Kidney glomerular epithelial cell (primary cell): ENCODE data around the gene GPC5.
"Not testable (repeated sequence)": the region's sequence is repeated elsewhere in the genome, so short reads cannot be mapped to it uniquely, and the experiment has no call there.

Experiments used
- DNase-seq: peaks from one replicate; lab custom pipeline; 2025; lab: John Stamatoyannopoulos, UW

Gene GPC5

DNA sequence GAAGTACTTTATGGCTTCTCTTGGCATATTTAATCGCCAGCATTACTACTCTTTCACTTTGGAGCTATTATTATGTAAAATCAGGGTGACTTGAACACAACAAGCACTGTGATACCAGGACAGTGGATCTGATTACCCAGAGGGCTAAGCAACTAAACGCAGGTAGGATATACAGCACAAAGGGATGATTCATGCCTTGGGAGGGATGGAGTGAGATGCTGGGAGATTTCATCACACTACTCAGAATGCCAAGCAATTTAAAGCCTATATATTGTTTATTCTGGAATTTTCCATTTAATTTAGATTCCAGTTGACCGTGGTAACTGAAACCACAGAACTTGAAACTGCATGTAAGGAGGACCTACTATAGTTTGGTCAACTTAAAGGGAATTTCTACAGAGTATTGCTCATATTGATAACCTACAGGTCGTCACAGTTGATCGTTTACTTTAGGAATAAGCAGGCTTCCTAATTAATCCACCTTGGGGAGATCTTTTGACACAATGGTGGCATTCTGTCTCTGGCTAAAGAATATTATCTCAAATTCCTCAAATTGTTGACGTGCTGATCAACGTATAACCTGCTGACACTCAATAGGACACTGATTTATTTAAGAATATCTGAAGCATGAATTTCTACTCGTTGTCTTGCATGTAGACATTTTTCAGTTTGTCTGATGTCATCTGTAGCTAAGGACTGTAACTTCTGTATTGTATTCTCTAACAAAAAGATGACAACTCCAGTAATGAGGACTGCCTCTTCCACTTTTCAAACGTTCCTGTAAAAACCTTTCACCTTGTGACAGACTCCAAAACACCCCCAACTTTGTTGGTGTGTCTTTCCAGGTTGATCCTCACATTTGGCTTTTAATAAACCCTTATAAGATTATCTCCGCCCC is 254.2 kb downstream of the GPC5 start:
- no peak for DNase-seq

DNA sequence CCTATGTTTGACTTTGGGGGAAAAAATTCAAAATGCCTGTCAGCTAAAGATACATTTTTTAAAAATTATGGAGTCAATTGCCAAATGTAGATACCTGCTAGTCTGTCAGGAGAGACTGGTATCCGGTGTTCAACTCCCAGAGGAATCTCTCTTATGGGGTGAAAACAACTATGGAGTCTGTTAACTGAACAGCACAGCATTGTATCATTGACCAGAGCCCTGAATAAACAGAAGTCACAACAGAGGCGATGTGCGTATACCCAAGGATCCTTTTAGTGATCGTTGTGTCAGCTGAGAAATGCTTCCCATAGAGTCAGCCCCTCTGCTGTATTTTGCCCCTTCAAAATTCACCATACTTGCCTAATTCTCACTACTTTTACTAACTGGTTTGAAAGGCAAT is 257.3 kb downstream of the GPC5 start:
- DNase-seq = no peak

DNA sequence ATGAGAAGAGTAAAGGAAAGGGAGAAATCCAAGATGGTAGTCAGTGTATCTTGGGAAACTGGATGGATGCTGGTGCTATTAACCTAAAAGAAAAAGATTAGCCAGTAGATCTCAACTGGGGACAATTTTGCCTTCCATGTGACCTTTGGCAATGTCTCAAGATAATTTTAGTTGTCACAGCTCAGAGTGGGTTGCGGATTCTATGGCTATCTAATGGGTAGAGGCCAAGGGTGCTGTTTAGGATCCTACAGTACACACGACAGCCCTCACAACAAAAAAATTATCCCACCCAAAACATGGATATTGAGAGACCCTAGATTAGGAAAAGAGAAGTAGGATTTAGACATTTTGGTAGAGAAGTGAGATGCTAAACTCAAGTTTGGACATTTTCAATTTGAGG is 258.9 kb downstream of the GPC5 start:
- DNase-seq = no peak

DNA sequence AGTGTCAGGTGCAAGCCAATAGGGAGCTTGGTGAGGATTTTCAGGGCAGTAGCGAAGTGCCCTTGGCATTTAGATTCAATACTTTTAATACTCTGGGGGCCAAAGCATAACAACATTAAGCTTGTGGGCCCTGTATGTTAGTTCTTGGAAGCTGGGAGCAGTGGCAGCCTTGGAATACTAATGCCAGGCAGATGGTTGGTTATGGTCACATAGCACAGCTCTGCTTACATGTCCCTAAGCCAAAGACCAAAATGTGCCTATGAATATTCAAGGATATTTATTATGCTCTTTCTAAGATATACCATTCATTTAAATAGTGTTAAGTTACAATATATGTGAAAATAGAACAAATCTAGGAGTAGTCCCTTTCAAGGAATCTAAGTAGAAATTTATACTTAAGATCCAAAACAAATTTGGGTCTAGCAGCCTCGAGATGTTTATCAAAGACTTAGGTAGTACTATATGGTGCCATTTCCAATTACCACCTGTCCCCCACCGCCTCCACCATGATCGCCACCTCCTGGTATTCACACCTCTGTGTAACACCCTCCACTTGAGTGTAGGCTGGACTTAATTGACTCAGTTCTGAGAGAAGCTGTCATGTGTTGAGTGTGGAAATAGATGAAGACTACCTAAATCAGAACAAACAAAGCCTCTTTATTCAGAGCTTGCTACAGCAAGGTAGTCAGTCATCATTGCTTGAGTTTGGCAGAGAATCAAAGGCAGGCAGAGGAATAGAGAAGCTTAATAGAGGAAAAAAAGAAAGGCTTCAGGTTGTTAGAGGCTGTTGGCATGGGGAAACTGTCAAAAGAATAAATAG is 261.0 kb downstream of the GPC5 start:
- DNase-seq = no peak

DNA sequence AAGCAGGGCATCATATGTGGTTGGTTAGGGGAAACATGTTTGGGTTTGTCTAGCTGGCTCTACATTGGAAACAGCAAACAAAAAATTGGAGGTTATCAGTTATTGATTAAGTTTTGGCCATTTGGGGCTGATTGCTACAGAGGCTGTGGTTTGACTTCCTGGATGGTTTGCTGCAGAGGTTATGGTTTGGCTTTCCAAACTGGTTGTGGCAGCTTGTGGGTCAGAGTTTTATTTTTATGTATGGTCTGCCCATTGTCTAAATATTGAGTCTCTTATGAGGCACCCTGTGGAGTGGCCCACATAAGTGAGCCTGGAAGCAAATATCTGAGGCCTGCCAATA is 261.6 kb downstream of the GPC5 start:
- DNase-seq = no peak

DNA sequence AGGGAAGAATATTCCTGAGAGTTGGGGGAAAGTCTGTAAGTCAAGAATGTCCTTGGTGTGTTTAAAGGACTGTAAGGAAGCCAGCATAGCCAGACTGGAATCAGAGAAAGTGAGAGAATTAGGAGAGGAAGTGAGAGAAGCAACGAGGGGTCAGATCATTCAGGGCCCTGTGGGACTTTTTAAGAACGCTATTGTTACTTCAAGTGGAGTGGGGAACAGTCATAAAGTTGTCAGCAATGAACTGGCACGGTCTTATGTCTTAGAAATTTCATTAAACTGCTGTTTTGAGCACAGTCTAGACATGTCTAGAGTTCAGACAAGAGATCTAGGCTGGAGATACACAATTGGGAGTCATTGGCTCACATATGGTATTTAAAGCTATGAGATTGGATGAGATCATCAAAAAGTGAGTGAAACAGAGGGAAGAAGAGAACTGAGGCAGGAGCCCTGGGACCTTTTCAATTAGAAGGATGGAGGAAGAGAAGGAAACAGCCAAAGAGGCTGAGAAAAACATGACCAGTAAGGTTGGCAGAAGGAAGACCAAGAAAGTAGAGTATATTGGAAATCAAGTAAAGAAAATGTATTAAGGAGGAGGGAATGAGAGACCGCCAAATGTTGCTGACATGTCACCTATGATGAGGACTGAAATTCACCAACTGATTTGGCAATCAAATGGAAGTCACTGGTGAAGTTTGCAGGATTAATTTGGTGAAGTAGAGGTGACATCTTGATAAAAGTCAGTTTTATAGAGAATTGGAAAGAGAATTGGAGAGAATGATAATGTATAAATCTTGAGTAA is 263.5 kb downstream of the GPC5 start:
- DNase-seq = no peak

DNA sequence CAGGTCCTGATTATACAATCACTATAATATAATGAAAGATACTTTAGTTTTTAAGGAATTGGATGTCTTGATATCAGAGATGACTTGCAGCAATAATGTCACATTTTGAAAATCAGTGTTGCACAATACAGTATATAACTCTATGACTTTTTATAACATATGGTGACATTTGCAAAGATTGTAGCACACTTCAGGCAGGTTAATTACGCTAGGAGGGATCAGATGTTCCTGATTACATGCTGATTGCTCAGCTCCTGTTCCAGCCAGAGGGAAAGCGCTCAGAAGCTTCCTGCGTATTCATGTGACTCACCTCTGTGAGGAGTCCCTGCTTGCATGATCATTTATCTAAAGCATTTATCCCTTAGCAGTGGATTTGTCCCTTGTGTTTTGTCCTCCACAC is 265.6 kb downstream of the GPC5 start:
- no peak for DNase-seq

DNA sequence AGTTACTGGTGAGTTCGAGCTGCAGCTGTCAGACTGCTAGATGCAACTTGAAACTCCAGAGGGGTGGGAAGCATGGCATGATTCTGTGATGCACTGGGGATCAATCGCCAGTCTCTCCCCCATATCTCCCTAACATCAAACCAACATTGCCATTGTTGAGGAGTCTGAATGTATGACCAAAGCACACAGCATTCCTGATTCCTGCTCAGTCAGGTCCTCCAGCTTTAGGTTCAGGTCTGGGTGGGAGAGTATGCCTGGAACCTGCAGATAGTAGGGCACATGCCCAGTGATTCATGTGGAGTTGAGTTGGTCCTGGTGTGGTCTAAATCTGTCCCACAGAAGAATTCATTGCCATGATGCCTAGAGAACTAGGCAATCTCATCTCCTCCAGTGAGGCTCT is 269.1 kb downstream of the GPC5 start:
- DNase-seq = no peak

DNA sequence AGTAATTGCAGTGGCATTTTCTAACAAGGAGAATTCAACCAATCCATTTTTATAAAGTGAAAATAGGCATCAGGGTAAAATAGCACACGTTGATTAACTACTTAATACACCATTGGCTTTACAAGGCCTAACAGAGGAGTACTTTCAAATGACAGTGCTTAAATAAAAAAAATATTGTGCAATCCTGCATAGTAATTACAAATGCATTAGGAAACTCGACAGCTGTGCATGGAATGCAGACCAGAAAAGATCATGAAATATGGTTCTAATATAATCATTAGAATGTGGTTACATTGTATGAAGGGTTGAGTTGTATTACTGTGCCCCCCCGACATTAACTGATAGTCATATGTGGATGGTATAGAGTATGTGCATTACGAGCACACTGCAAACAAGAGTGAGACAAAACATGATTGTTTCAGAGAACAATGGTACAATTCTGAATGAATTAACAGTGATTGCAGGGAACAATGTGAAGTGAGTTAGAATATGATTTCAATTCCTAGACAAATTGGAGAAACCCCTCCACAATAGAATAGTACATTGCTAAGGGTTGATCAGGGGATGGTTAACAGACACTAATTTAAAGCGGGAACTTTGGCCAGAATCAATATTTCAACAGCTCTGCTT is 270.6 kb downstream of the GPC5 start:
- DNase-seq = no peak

DNA sequence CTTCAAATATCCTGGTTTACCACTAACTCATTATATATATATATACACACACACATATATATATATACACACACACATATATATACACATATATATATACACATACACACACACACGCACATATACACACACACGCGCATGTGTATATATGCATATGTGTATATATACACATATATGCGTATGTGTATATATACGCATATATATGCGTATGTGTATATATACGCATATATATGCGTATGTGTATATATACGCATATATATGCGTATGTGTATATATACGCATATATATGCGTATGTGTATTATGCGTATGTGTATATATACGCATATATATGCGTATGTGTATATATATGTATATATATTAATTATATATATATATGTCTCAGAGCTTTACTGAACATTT is 275.9 kb downstream of the GPC5 start:
- DNase-seq = not testable (repeated sequence)

DNA sequence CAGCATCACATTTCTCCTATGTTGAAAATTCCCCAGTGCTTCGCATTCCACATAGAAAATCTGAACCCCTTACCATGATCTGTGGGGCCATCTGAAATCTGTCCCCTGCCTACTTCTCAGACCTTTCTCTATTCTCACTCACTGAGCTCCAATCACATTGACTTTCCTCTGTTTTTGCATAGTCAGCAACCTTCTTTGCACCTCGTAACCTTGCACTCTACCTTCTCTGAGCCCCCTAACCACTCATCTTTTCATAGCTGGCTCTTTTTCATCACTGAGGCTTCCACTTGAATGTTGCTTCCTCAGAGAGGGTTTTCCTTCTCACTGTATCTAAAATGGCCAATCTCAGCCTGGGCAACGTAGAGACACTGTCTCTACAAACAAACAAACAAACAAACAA is 286.3 kb downstream of the GPC5 start:
- no peak for DNase-seq

DNA sequence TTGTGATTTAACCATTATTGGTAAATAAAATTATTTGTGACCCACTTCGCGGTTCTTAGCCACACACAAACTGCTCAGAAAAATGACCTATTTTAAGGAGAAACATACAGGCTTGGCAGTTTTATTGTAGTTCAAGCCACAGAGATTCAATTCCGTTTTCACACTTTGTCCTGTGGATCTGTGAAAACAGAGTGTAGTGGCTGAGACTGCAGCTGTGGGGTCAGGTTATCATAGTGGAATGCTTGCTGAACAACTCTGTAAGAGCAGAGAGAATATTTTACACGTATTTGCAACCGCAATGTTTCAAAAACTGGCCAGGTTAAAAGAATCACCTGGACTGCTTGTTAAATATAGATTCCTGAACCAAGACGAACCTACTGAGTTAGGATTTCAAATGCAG is 292.5 kb downstream of the GPC5 start:
- no peak for DNase-seq

DNA sequence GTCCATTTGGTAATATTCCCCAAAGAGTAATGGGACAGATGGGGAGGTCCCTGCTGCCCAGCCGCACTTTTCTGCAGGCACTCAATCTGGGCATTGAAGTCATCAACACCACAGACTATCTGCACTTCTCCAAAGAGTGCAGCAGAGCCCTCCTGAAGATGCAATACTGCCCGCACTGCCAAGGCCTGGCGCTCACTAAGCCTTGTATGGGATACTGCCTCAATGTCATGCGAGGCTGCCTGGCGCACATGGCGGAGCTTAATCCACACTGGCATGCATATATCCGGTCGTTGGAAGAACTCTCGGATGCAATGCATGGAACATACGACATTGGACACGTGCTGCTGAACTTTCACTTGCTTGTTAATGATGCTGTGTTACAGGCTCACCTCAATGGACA is 295.0 kb downstream of the GPC5 start:
- DNase-seq = no peak

DNA sequence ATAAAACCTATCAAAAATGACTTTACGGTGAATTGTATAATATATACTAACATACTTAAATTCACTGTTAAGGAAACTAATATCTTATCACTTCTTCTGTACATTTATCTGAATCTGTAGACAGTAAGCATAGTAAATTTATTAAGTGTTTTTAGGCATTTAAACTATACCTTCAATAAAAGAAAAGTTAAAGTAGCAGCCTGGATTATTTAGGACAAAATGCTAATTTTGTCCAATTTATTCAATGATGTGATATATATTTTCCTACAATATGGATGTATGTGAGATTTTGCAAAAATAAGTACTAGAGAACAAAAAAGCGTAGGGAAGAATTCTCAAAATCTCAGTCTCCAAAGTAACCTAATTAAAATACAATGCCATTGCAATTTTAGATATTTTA is 299.9 kb downstream of the GPC5 start:
- DNase-seq = no peak

DNA sequence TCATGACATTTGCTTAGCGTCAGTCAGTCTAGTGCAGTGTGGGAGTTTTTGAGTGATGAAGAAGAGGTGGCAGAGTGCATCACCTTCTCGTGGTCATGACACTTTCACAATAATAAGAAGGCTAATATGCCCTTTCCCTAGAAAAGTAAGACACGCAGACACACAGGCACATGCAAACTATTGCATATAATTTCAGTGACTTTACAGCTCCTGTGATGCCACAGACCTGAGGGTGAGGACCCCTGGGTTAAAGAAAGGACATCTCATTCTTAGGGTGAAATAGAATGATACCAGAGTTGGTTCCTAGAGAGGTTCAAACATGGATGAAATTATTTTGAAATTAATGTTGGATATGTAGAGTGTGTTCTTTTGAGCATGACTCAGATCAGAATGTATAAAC is 300.3 kb downstream of the GPC5 start:
- no peak for DNase-seq

DNA sequence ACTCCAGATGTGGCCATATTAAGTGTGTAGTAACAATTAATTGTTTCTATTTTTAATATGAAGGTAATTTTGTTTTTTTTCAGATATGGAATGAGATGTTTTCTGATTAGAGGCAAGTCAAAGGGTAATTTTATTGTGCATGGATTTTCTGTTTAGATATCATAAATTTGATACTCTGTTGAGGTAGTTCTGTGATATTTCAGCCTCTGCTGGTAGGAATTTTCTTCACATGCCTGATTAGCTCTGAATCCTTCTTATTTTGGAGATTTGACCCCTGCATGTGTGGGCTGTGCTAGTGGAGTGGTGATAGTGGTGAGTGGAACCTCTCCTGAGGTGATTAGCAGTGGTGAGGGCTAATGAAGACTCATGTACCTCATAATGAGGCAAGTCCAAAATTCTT is 301.4 kb downstream of the GPC5 start:
- DNase-seq = no peak

DNA sequence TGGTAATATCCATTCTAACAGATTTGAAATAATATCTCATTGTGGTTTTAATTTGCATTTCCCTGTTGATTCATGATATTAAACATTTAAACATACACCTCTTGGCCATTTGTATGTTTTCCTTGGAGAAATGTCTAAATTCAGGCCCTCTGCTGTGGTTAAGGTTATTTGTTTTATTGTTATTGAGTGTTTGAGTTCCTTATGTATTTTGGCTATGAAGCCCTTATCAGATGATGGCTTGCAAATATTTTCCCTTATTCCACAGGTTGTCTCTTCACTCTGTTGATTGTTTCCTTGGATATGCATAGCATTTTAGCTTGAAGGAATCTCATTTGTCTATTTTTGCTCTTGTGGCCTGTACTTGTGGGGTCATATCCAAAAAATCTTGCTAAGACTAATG is 303.6 kb downstream of the GPC5 start:
- DNase-seq = no peak

DNA sequence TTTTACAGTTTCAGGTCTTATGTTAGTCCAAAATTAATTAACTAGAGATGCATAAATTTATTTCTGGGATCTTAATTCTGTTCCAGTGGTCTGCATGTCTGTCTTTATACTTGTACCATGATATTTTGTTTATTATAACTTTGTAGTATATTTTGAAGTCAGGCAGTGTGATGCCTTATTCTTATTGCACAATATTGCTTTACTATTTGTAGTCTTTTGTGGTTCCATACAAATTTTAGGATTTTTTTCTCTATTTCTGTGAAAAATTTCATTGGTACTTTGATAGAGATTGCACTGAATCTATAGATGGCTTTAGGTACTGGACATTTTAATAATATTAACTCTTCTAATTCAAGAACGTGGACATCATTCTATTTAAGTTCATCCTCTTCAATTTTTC is 304.0 kb downstream of the GPC5 start:
- DNase-seq = no peak

DNA sequence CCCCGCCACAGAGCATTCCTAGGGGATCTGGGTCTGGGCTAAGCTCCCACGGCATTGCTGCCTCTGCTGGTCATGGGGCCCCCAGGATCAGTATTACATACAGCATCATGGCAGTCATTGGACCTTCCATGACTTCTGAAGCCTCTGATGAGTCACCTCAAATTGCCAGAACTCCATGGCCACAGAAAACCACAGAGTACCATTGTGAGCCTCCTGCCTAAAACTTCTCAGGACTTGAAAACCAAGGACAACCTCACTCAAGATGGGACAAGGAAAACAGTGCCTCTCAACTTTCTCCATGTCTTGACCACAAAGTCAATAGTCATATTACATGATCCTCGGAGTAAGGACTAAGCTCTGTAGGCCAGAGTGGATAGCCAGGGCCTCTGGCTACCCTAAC is 306.0 kb downstream of the GPC5 start:
- DNase-seq = no peak

DNA sequence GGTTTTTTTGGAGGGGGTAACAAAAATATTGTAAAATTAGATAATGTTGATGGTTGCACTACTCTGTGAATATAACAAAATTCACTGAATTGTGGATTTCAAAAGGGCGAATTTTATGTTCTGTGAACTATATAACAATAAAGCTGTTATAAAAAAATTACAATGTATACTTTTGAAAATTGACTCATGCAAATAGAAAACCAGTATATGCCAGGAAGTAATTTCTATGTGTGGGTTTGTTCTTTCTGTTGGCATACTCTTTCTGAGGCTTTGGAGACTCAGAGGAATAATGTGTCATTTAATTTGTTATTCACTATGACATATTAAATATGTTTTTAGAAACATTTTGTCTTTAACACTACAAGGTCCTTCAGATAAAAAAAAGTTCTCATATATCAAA is 310.1 kb downstream of the GPC5 start:
- no peak for DNase-seq

DNA sequence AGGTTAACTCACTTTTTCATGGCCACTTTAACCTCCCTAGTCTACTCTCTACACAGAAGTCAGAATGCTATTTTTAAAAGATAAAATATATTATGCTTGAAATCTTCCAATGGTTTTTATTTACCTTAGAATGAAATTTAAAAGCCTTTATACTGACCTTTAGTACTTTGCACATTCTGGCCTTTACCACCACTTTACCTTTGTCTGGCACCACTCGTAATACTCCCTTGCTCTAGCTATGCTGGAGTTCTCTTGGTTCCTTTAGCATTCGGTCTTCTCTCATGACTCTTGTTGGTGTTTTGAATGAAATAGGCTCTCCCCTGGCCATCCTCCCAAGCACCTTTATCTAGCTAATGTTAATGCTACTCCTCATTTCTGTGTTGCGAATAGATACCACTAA is 310.8 kb downstream of the GPC5 start:
- DNase-seq = no peak

DNA sequence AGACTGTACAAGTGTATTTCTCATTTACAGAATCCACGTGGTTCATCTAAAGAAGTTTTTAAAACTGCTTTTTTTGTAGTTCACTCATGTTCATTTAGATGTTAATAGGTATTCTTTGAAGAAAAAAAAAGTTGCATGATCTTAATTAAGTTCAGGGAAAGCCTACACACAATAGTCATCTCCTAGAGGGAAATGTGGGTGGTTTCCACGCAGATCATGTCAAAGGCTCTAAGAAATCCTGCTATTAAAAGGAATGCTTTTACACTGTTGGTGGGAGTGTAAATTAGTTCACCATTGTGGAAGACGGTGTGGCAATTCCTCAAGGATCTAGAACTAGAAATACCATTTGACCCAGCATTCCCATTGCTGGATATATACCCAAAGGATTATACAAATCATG is 312.3 kb downstream of the GPC5 start:
- no peak for DNase-seq
